BLaER1 (cell line): Measurements from ENCODE around the gene PGBD5.
A peak's percentile ranks its signal among the peaks of the same experiment; 100 is the strongest.

Source experiments
- H3K27ac ChIP-seq: shearing (Covaris generic); formaldehyde crosslinking; 2 replicates; pipeline ENCODE4 v1.8.1; 2022
- H3K27me3 ChIP-seq: shearing (Covaris generic); formaldehyde crosslinking; 2 replicates; pipeline ENCODE4 v1.8.1; 2022
- H3K36me3 ChIP-seq: shearing (Covaris generic); formaldehyde crosslinking; 2 replicates; pipeline ENCODE4 v1.8.1; 2022
- H3K4me1 ChIP-seq: shearing (Covaris generic); formaldehyde crosslinking; 2 replicates; pipeline ENCODE4 v1.8.1; 2022
- H3K4me2 ChIP-seq: shearing (Covaris generic); formaldehyde crosslinking; 2 replicates; pipeline ENCODE4 v1.8.1; 2022
- H3K4me3 ChIP-seq: shearing (Covaris generic); formaldehyde crosslinking; 2 replicates; pipeline ENCODE4 v1.8.1; 2022
- H3K9ac ChIP-seq: shearing (Covaris generic); formaldehyde crosslinking; 2 replicates; pipeline ENCODE4 v1.8.1; 2022
- H3K9me3 ChIP-seq: shearing (Covaris generic); formaldehyde crosslinking; 2 replicates; pipeline ENCODE4 v1.8.1; 2022
- H4K20me1 ChIP-seq: shearing (Covaris generic); formaldehyde crosslinking; 2 replicates; pipeline ENCODE4 v1.8.1; 2022
- Cebpa-rat ChIP-seq: shearing (Covaris generic); IDR thresholded peaks from 2 replicates; pipeline ENCODE4 v1.8.1; 2022

PGBD5 gene

GRCh38 chr1:230315099-230315498, 111.0 kb downstream of the PGBD5 start:
- H3K4me3 ChIP-seq, result no peak overlapping the region
- TF ChIP-seq Cebpa-rat, result no peak
- no peaks in the 10 kb centered on the region for H4K20me1 ChIP-seq
- no peaks in the 10 kb centered on the region for H3K9me3 ChIP-seq
- H3K36me3 ChIP-seq, result no peaks in the 10 kb centered on the region
- H3K27me3 ChIP-seq, result no peaks in the 10 kb centered on the region
- peaks cover 9% of the 10 kb centered on the region for H3K4me1 ChIP-seq
- no peak overlapping the region for H3K4me2 ChIP-seq
- H3K27ac ChIP-seq, result no peak overlapping the region; the same call in 1 of the 2 replicates
- H3K9ac ChIP-seq, result no peak overlapping the region

GRCh38 chr1:230314142-230314470, 112.0 kb downstream of the PGBD5 start:
- no peak overlapping the region for H3K9ac ChIP-seq
- no peak overlapping the region for H3K4me2 ChIP-seq
- TF ChIP-seq Cebpa-rat, result no peak
- H3K36me3 ChIP-seq, result no peaks in the 10 kb centered on the region
- peaks cover 11% of the 10 kb centered on the region for H3K4me1 ChIP-seq
- no peaks in the 10 kb centered on the region for H4K20me1 ChIP-seq
- no peaks in the 10 kb centered on the region for H3K9me3 ChIP-seq
- no peak overlapping the region for H3K27ac ChIP-seq
- no peak overlapping the region for H3K4me3 ChIP-seq
- H3K27me3 ChIP-seq, result no peaks in the 10 kb centered on the region

DNA sequence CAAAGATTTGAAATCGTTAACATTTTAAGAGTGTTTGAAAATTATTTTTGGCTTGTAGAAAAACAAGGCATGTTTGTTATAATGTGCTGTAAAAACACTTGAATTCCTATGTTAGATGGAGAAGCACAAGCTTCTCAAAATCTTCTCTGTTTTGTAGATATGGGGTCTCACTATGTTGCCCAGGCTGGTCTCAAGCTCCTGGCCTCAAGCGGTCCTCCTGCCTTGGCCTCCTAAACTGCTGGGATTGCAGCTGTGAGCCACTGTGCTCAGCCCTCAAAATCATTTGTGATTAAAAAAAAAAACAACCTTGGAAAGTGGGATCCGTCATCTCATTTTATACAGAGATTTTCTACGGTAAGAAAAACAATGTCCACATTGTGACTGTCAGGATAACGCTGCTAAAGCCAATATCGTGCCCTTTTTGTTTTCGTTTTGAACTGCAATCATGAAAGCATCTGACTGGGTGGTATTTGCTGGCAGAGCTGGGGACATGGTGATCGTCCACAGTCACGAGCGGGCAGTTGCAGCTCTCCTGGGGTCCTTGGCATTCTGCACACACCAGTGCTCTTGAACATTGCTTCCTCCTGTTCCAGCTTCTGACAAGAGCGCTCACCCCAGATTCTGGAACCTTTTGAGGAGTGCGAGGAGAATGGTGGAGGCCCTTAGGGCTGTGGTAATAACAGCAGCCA, 112.5 kb downstream of the PGBD5 start:
- Histone ChIP-seq H3K4me3 (no peak overlapping the region), H3K9me3 (no peaks in the 10 kb centered on the region), H3K27me3 (no peaks in the 10 kb centered on the region), H3K4me1 (peaks cover 10% of the 10 kb centered on the region), H3K27ac (no peak overlapping the region), H4K20me1 (no peaks in the 10 kb centered on the region), H3K9ac (no peak overlapping the region), H3K36me3 (no peaks in the 10 kb centered on the region), H3K4me2 (no peak overlapping the region)
- TF ChIP-seq Cebpa-rat, result no peak

DNA sequence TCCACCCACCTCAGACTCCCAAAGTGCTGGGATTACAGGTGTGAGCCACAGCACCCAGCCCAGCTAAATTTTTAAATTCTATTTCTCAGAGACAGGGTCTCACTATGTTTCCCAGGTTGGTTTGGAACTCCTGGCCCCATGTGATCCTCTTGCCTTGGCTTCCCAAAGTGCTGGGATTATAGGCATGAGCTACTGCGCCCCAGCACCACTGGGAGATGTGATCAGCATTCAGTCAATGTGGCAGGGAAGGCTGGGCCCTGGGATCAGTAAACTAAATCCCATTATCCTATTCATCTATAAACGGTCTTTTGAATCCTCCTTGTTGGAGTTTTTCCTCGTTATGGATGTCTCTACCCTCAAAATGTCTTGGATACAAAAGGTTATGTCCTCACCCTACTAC, 113.5 kb downstream of the PGBD5 start:
- Histone ChIP-seq H3K9ac (no peak overlapping the region), H3K4me2 (no peak overlapping the region), H4K20me1 (no peaks in the 10 kb centered on the region), H3K4me1 (peaks cover 10% of the 10 kb centered on the region), H3K4me3 (no peak overlapping the region), H3K27me3 (no peaks in the 10 kb centered on the region), H3K27ac (no peak overlapping the region), H3K9me3 (no peaks in the 10 kb centered on the region), H3K36me3 (no peaks in the 10 kb centered on the region)
- TF ChIP-seq Cebpa-rat, result no peak

DNA sequence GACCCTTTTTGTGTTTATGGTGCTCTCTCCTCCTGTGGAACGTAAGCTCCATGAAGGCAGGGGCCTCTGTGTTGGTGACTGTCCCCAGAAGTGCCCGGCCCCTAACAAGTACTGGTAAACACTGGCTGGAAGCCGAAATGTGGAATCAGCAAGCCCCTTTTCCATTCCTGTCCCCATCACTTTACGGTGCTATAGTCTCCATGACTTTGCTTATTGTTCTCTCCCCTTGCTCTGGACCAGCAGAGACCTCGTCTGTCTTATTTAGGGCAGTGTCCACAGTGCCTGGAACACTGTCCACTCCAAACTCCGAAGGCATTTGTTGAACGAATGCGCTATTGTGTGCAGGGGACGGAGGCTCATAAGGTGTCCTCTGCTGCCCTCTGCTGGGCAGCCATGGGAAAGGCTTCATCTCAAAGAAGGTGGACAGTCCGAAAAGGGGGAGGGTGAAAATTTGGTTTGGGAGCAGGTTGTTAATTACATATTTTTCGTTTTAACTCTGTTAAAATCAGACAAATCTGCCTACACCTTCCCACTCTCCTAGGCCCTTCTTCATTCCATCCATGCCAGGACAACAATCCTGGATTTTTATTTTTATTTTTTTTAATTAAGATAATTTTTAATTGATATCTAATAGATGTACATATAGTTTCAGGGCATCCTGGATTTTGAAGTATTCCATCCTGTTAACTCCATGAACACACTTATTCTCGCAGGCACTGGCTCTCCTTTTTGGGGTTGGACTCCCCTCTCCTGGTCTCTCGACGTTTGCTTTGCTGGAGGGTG, 115.6 kb downstream of the PGBD5 start:
- no peak overlapping the region for H3K27ac ChIP-seq
- H3K4me1 ChIP-seq, result peaks cover 16% of the 10 kb centered on the region
- no peak for TF ChIP-seq Cebpa-rat
- H3K36me3 ChIP-seq, result no peaks in the 10 kb centered on the region
- no peak overlapping the region for H3K4me3 ChIP-seq
- no peak overlapping the region for H3K9ac ChIP-seq
- no peaks in the 10 kb centered on the region for H3K27me3 ChIP-seq
- H4K20me1 ChIP-seq, result no peaks in the 10 kb centered on the region
- H3K4me2 ChIP-seq, result peak overlapping the region; percentile 49
- H3K9me3 ChIP-seq, result no peaks in the 10 kb centered on the region

GRCh38 chr1:230309646-230310177, 116.4 kb downstream of the PGBD5 start:
- Histone ChIP-seq H3K4me2 (peak overlapping the region; percentile 49), H4K20me1 (no peaks in the 10 kb centered on the region), H3K4me1 (peaks cover 16% of the 10 kb centered on the region), H3K36me3 (no peaks in the 10 kb centered on the region), H3K9ac (no peak overlapping the region), H3K27me3 (no peaks in the 10 kb centered on the region), H3K9me3 (no peaks in the 10 kb centered on the region), H3K4me3 (no peak overlapping the region), H3K27ac (no peak overlapping the region)
- TF ChIP-seq Cebpa-rat, result no peak

- Histone ChIP-seq H3K27ac (no peak overlapping the region), H3K9ac (no peak overlapping the region), H3K4me1 (peaks cover 16% of the 10 kb centered on the region), H4K20me1 (no peaks in the 10 kb centered on the region), H3K9me3 (no peaks in the 10 kb centered on the region), H3K36me3 (no peaks in the 10 kb centered on the region), H3K4me2 (no peak overlapping the region), H3K27me3 (no peaks in the 10 kb centered on the region), H3K4me3 (no peak overlapping the region)
- TF ChIP-seq Cebpa-rat, result no peak
Observed at GRCh38 chr1:230308821-230309220, 117.3 kb downstream of the PGBD5 start.

DNA sequence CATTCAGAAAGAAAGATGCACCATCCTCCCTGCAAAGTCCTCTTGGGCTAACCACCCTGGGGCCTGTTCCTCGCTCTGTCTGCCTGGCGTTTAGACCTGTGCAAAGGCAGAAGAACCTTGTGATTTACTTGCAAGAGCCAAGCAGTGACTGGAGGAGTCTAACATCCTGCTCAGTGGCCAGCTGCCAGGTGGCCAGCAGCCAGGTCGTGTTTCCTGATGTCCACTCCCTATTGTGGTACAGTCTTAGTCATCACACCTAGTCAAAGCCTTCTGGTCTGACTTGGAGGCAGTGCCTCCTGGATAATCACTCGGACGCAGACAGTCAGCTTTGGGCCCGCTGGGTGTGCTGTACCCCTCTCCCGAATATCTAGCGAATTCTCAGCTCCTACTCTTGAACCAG, 118.1 kb downstream of the PGBD5 start:
- Histone ChIP-seq H3K9me3 (no peaks in the 10 kb centered on the region), H3K4me3 (no peak overlapping the region), H3K9ac (no peak overlapping the region), H4K20me1 (no peaks in the 10 kb centered on the region), H3K4me2 (no peak overlapping the region), H3K36me3 (no peaks in the 10 kb centered on the region), H3K27ac (no peak overlapping the region), H3K27me3 (no peaks in the 10 kb centered on the region), H3K4me1 (peaks cover 16% of the 10 kb centered on the region)
- no peak for TF ChIP-seq Cebpa-rat

DNA sequence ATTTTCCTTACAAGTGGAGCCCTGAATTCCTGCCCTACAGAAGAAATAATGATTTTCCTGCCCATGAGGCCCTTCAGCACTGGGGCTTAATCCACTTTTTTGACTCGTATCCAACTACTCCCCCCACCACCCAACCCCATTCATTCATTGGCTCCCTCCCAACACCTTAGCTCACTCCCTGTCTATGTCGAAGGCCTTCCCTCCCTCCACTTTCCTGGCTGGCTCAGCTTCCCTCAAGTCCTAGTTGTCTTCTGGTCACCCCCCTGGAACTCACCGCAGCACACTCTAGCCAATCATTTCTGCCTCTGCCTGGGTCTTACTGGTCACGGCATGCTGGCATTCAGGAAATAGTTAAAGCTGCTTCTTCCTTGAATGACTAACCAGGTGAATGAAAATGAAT, 118.9 kb downstream of the PGBD5 start:
- H3K9me3 ChIP-seq, result no peaks in the 10 kb centered on the region
- H3K4me3 ChIP-seq, result no peak overlapping the region
- no peaks in the 10 kb centered on the region; the same call in 1 of the 2 replicates for H3K27me3 ChIP-seq
- H4K20me1 ChIP-seq, result no peaks in the 10 kb centered on the region
- no peak overlapping the region; the same call in 1 of the 2 replicates for H3K4me2 ChIP-seq
- TF ChIP-seq Cebpa-rat, result no peak
- H3K4me1 ChIP-seq, result peaks cover 16% of the 10 kb centered on the region
- no peaks in the 10 kb centered on the region for H3K36me3 ChIP-seq
- no peak overlapping the region for H3K9ac ChIP-seq
- no peak overlapping the region for H3K27ac ChIP-seq

DNA sequence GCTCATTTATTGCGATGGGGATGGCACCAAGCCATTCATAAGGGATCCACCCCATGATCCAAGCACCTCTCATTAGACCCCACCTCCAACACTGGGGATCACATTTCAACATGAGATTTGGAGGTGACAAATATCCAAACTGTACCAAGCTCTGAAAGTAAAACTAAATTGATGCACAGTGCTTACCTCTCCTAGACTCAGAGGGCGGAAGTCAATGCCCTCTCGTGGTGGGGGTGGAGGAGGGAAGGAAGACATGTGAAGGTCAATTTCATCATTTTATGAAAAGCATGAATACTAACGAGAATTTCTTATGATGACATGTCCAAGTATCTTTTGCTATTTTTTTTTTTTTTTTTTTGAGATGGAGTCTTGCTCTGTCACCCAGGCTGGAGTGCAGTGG, 120.0 kb downstream of the PGBD5 start:
- no peak for TF ChIP-seq Cebpa-rat
- H3K9ac ChIP-seq, result no peak overlapping the region
- no peak overlapping the region for H3K27ac ChIP-seq
- H3K9me3 ChIP-seq, result no peaks in the 10 kb centered on the region
- no peak overlapping the region for H3K4me2 ChIP-seq
- peaks cover 24% of the 10 kb centered on the region for H3K4me1 ChIP-seq
- peaks cover 10% of the 10 kb centered on the region; the same call in 1 of the 2 replicates for H3K27me3 ChIP-seq
- no peak overlapping the region for H3K4me3 ChIP-seq
- H3K36me3 ChIP-seq, result no peaks in the 10 kb centered on the region
- H4K20me1 ChIP-seq, result no peaks in the 10 kb centered on the region
